A549 (cell line): ENCODE measurements around the gene BTBD16. TPM values are rescaled to one million over a fixed set of nuclear protein-coding genes. Genes with fewer than 3 reads are reported as not detected.

Experiments used
- ATAC-seq, 2 experiments: fragments of 200-7000 bp in 1 of 2; fragments of >200 bp in 1 of 2; cut with Nextera tagmentation in 1 of 2; cut with Tn5 transposase in 1 of 2; 3 replicates each; pipeline versions ENCODE4 v1.8.0 to v1.9.1; 2018 to 2020; ENCODE audit warnings: mild to moderate bottlenecking in 1 of 2, moderate library complexity in 1 of 2
- CTCF ChIA-PET: fragments of 300-600 bp; sonication (Branson Sonifier 250); formaldehyde crosslinking; extraction: SDS; loops from one replicate; lab custom pipeline; 2021; ENCODE audit warnings: antibody characterized with exemption, inconsistent platforms; lab: Yijun Ruan, JAX
- POLR2A ChIA-PET: fragments of 350-600 bp; formaldehyde crosslinking; extraction: SDS; loops from one replicate; lab custom pipeline; 2021; ENCODE audit warnings: antibody characterized with exemption, inconsistent platforms; lab: Yijun Ruan, JAX
- DNase-seq, 2 experiments: peaks; one replicate each; pipeline versions ENCODE4 v3.0.0 to v3.0.0-alpha.2; 2011 to 2016; ENCODE audit warnings: low read depth in 1 of 2, low spot score in 1 of 2
- FAIRE-seq: peaks from 2 replicates; lab custom pipeline; 2011; peaks lifted over from hg19 to GRCh38; lab: Jason Lieb, UNC
- H3K27ac ChIP-seq, 2 experiments: fragments of >200 bp; sonication (Bioruptor Twin); formaldehyde crosslinking; 3 replicates each; pipeline ENCODE4 v1.5.1; 2016 to 2017
- H3K4me1 ChIP-seq: fragments of >200 bp; sonication (Bioruptor Twin); formaldehyde crosslinking; 3 replicates; pipeline ENCODE4 v1.6.1; 2016
- H3K4me2 ChIP-seq: fragments of >200 bp; sonication (Bioruptor Twin); formaldehyde crosslinking; 3 replicates; pipeline ENCODE4 v1.6.1; 2016
- H3K4me3 ChIP-seq: fragments of >200 bp; sonication (Bioruptor Twin); formaldehyde crosslinking; 3 replicates; pipeline ENCODE4 v1.5.1; 2016
- H3K9me3 ChIP-seq: fragments of >200 bp; sonication (Bioruptor Twin); formaldehyde crosslinking; 3 replicates; pipeline ENCODE4 v1.6.1; 2016
- BHLHE40 ChIP-seq: IDR thresholded peaks from 2 replicates; pipeline ENCODE4 v1.6.1; 2012; ENCODE audit warnings: low read depth, low read length, inconsistent platforms
- CEBPB ChIP-seq, 2 experiments: fragments of >200 bp in 1 of 2; sonication (Bioruptor Twin) in 1 of 2; formaldehyde crosslinking in 1 of 2; IDR thresholded peaks; 2 replicates each; pipeline ENCODE4 v1.6.1; 2012 to 2016
- EHF ChIP-seq: fragments of 250-450 bp; sonication (Bioruptor Pico); IDR thresholded peaks from 2 replicates; pipeline ENCODE4 v1.5.0; 2020; ENCODE audit warnings: mild to moderate bottlenecking
- EP300 ChIP-seq, 2 experiments: fragments of >200 bp; sonication (Bioruptor Twin); formaldehyde crosslinking; IDR thresholded peaks; 2 replicates in 1 of 2; 3 replicates in 1 of 2; pipeline ENCODE4 v1.6.1; 2016 to 2017
- FOSL2 ChIP-seq, 2 experiments: fragments of 450-650 bp in 1 of 2; fragments of >200 bp in 1 of 2; sonication (Bioruptor Twin) in 1 of 2; formaldehyde crosslinking; IDR thresholded peaks; 2 replicates each; pipeline versions ENCODE4 v1.5.0 to v1.6.1; 2016 to 2020; ENCODE audit warnings: mild to moderate bottlenecking in 1 of 2, moderate library complexity in 1 of 2
- GATA3 ChIP-seq: IDR thresholded peaks from 2 replicates; pipeline ENCODE4 v1.6.1; 2012; ENCODE audit warnings: borderline replicate concordance
- HDAC2 ChIP-seq: fragments of 200-600 bp; sonication (generic); IDR thresholded peaks from 2 replicates; pipeline ENCODE4 v1.6.1; 2016
- HOXB5 ChIP-seq: fragments of 250-450 bp; sonication (Bioruptor Pico); IDR thresholded peaks from 2 replicates; pipeline ENCODE4 v1.5.0; 2020; ENCODE audit warnings: mild to moderate bottlenecking, moderate library complexity
- KDM1A ChIP-seq: fragments of 200-600 bp; sonication (generic); IDR thresholded peaks from 2 replicates; pipeline ENCODE4 v1.6.1; 2016; ENCODE audit warnings: low read depth, mild to moderate bottlenecking
- KDM5A ChIP-seq: fragments of 200-600 bp; sonication (generic); IDR thresholded peaks from 2 replicates; pipeline ENCODE4 v1.6.1; 2016; ENCODE audit warnings: antibody characterized with exemption, mild to moderate bottlenecking
- MAFK ChIP-seq: fragments of 450-650 bp; IDR thresholded peaks from 2 replicates; pipeline ENCODE4 v1.6.1; 2014; ENCODE audit not compliant: partially characterized antibody
- POLR2A ChIP-seq: IDR thresholded peaks from 2 replicates; pipeline ENCODE4 v1.6.1; 2012; ENCODE audit warnings: mild to moderate bottlenecking, low read length
- RAD21 ChIP-seq, 2 experiments: fragments of >200 bp in 1 of 2; sonication (Bioruptor Twin) in 1 of 2; formaldehyde crosslinking in 1 of 2; IDR thresholded peaks in 1 of 2; conservative IDR thresholded peaks in 1 of 2; 2 replicates in 1 of 2; 3 replicates in 1 of 2; pipeline ENCODE4 v1.6.1; 2012 to 2018; ENCODE audit warnings: inconsistent platforms in 1 of 2
- RARB ChIP-seq: fragments of 250-450 bp; sonication (Bioruptor Pico); IDR thresholded peaks from 2 replicates; pipeline ENCODE4 v1.8.0; 2021; ENCODE audit warnings: mild to moderate bottlenecking, moderate library complexity
- RFX5 ChIP-seq: fragments of 450-650 bp; IDR thresholded peaks from 2 replicates; pipeline ENCODE4 v1.7.1; 2014; ENCODE audit warnings: antibody characterized with exemption, mild to moderate bottlenecking, moderate library complexity
- SMC3 ChIP-seq: fragments of >200 bp; sonication (Bioruptor Twin); formaldehyde crosslinking; IDR thresholded peaks from 3 replicates; pipeline ENCODE4 v1.6.1; 2018; ENCODE audit warnings: inconsistent platforms
- TP53 ChIP-seq: fragments of 250-450 bp; sonication (Bioruptor Pico); IDR thresholded peaks from 2 replicates; pipeline ENCODE4 v1.5.0; 2021; ENCODE audit warnings: mild to moderate bottlenecking, moderate library complexity
- ZC3H11A ChIP-seq: fragments of 450-650 bp; IDR thresholded peaks from 2 replicates; pipeline ENCODE4 v1.6.1; 2014; ENCODE audit warnings: antibody characterized with exemption, mild to moderate bottlenecking
- ZFP36 ChIP-seq: fragments of 450-650 bp; IDR thresholded peaks from 2 replicates; pipeline ENCODE4 v1.6.1; 2014; ENCODE audit warnings: borderline replicate concordance; ENCODE audit not compliant: partially characterized antibody
- ZNF302 ChIP-seq: fragments of 250-450 bp; sonication (Bioruptor Pico); IDR thresholded peaks from 2 replicates; pipeline ENCODE4 v1.9.0; 2021; ENCODE audit warnings: inconsistent platforms, mild to moderate bottlenecking, moderate library complexity
- WGBS: methylation state at CpG from one replicate; pipeline ENCODE4 v1.1.6; 2017; ENCODE audit errors: missing lambda C conversion rate; 5-methylcytosine and 5-hydroxymethylcytosine counted together
- polyA plus RNA-seq, 4 experiments: library from polyadenylated mRNA; depleted of rRNA in 3 of 4; stranded (reverse); fragments of >200 nt; fragmentation: RNase III in 1 of 4; extraction: RNeasy Plus Mini Kit Qiagen cat#74134 plus additional on column Dnase treatment in 1 of 4; gene quantifications; 2 replicates in 3 of 4; 3 replicates in 1 of 4; pipeline ENCODE4 v1.2.3, GENCODE V29; 2011 to 2017
- TF ChIP-seq, protein P1 (sequence below): fragments of >200 bp; sonication (Bioruptor Twin); formaldehyde crosslinking; IDR thresholded peaks from 2 replicates; pipeline ENCODE4 v1.6.1; 2016
- TF ChIP-seq, protein P2 (sequence below): fragments of 250-450 bp; sonication (Bioruptor Pico); IDR thresholded peaks from 2 replicates; pipeline ENCODE4 v1.5.0; 2021; ENCODE audit warnings: mild to moderate bottlenecking, moderate library complexity, borderline replicate concordance
- TF ChIP-seq, protein P3 (sequence below): IDR thresholded peaks from 2 replicates; pipeline ENCODE4 v1.6.1; 2012
- TF ChIP-seq, protein P4 (sequence below): IDR thresholded peaks from 2 replicates; pipeline ENCODE4 v1.6.1; 2012; ENCODE audit warnings: low read depth, borderline replicate concordance

Gene BTBD16
- polyA plus RNA-seq, 2 of the 4 experiments (the other 2 are of a cell fraction) = 0.32 to 2.1 TPM

DNA sequence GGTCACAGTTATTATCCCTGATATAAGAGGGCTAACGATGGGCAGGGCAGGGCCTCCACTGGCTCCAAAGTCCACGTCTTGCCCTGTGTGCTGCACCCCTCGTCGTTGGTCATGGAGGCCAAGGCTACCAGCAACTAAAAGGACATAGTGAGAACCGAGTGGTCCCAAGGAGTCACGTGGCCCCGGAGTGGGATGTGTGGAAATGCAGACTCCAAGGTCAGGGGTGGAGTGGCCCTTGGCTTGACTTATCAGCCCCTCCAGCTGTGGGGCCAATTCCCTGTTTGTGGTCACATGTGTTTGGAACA, 30.7 kb downstream of the BTBD16 start (continued):
- no peak for TF ChIP-seq RARB (CRISPR knock-in tag)
- TF ChIP-seq, protein P1, sequence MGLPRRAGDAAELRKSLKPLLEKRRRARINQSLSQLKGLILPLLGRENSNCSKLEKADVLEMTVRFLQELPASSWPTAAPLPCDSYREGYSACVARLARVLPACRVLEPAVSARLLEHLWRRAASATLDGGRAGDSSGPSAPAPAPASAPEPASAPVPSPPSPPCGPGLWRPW = no peak
- no peak for TF ChIP-seq ZNF302 (CRISPR knock-in tag)
- no peak for TF ChIP-seq ZFP36
- TF ChIP-seq EHF = no peak
- no peak for TF ChIP-seq EP300 (IDR thresholded peaks at IDR 0.05)
- TF ChIP-seq MAFK = no peak
- no peak for TF ChIP-seq HOXB5

DNA sequence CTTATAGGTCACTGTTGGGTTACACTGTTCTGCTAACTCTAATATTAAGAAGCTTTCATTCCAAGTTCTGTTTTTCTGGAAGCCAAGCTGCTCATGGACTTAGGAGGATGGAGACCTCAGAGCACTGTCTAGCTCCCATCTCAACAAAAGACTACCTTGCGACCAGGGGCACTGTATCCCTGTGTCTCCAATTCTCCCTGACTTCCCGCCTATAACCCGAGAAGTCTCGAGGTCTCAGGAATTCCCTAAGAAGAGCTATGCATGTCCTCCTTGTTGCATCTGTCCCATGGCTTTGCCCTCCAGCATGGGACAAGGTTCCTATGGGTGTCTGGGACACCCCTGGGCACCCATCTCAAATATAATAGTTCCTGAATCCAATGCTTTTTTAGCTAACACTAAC, 31.2 kb downstream of the BTBD16 start:
- no peak for DNase-seq
- peak overlapping the region in 1 of 2 experiments; percentile 68; a peak in 3 of 6 replicates for H3K27ac ChIP-seq
- no peak for TF ChIP-seq RAD21 (conservative IDR thresholded peaks at IDR 0.05 in 1 of 2, IDR thresholded peaks at IDR 0.05 in 1 of 2)
- no peak for TF ChIP-seq RFX5
- no peak for TF ChIP-seq BHLHE40
- no peak for TF ChIP-seq CEBPB (IDR thresholded peaks at IDR 0.05)
- TF ChIP-seq KDM5A = no peak
- TF ChIP-seq, protein P2, sequence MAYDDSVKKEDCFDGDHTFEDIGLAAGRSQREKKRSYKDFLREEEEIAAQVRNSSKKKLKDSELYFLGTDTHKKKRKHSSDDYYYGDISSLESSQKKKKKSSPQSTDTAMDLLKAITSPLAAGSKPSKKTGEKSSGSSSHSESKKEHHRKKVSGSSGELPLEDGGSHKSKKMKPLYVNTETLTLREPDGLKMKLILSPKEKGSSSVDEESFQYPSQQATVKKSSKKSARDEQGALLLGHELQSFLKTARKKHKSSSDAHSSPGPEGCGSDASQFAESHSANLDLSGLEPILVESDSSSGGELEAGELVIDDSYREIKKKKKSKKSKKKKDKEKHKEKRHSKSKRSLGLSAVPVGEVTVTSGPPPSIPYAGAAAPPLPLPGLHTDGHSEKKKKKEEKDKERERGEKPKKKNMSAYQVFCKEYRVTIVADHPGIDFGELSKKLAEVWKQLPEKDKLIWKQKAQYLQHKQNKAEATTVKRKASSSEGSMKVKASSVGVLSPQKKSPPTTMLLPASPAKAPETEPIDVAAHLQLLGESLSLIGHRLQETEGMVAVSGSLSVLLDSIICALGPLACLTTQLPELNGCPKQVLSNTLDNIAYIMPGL (CRISPR knock-in tag) = no peak
- no peak for TF ChIP-seq FOSL2 (IDR thresholded peaks at IDR 0.05)
- no peak for TF ChIP-seq FOSL2 (CRISPR knock-in tag; IDR thresholded peaks at IDR 0.05)
- no peak for TF ChIP-seq HDAC2
- no peak for TF ChIP-seq SMC3
- TF ChIP-seq, protein P3, sequence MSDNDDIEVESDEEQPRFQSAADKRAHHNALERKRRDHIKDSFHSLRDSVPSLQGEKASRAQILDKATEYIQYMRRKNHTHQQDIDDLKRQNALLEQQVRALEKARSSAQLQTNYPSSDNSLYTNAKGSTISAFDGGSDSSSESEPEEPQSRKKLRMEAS = no peak
- no peak for TF ChIP-seq KDM1A
- no peak for TF ChIP-seq ZC3H11A
- no peak for TF ChIP-seq POLR2A
- no peak for TF ChIP-seq EP300 (IDR thresholded peaks at IDR 0.05)
- TF ChIP-seq GATA3 = no peak
- TF ChIP-seq, protein P4, sequence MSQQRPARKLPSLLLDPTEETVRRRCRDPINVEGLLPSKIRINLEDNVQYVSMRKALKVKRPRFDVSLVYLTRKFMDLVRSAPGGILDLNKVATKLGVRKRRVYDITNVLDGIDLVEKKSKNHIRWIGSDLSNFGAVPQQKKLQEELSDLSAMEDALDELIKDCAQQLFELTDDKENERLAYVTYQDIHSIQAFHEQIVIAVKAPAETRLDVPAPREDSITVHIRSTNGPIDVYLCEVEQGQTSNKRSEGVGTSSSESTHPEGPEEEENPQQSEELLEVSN = no peak
- TF ChIP-seq TP53 (CRISPR knock-in tag) = no peak
- TF ChIP-seq MAFK = no peak
- TF ChIP-seq, all 56 proteins: peak for 0
- no peak for FAIRE-seq
- Histone ChIP-seq H3K4me1 (peaks cover 26% of the 10 kb centered on the region), H3K4me2 (no peak overlapping the region), H3K4me3 (no peak overlapping the region), H3K9me3 (no peaks in the 10 kb centered on the region; the same call in 2 of the 3 replicates)
- ChIA-PET POLR2A (interaction anchor here (1.5 kb wide), 1 partner anchor 72 kb away, joined by 3 read pairs; the partner anchor contains the start of gene PLEKHA1), CTCF (interaction anchor here (0.7 to 5.8 kb wide), 11 partner anchors 9 to 402 kb away, joined by 3 to 57 read pairs (median 7); partner anchors contain the start of gene DMBT1)
- WGBS = 90% methylated on average over 4 of the region's 4 CpGs
- no peak for ATAC-seq
